K562 treated with DMSO at 1 percent for 48 hours (cell line): ENCODE results near the gene SRPRA. TPM values are rescaled to one million over a fixed set of nuclear protein-coding genes. Genes with fewer than 3 reads are reported as not detected.

ENCODE experiments used
- total RNA-seq: library from RNA; unstranded; fragments of 300-600 nt; gene quantifications from 2 replicates; pipeline ENCODE4 v1.2.3, GENCODE V29; 2022; ENCODE audit warnings: low replicate concordance; ENCODE audit errors: extremely low read depth

Gene SRPRA
- total RNA-seq, result not detected in 2 replicates

GRCh38 chr11:126268708-126269579 lies at the start of gene SRPRA, which contains the start of gene FOXRED1:
Gene SRPRA, minus strand, starts transcription at chr11:126268895. Its CDS starts 91 bp downstream, at chr11:126268804.
Gene FOXRED1, plus strand, starts transcription at chr11:126269154. Its CDS starts 53 bp downstream, at chr11:126269207.

GRCh38 chr11:126303623-126304456 lies 35.1 kb upstream of the SRPRA start, which contains the start of gene DCPS:
Gene DCPS, plus strand, starts transcription at chr11:126304060. Its CDS starts 21 bp downstream, at chr11:126304081.

GRCh38 chr11:126282736-126283591 lies 14.3 kb upstream of the SRPRA start, which contains the start of gene TIRAP:
Gene TIRAP, plus strand, starts transcription at chr11:126283093. Its CDS starts 7,802 bp downstream, at chr11:126290895.

Other genes starting within 250 kb of the SRPRA start
- not detected in 2 replicates for gene CDON, start 206.0 kb downstream of the SRPRA start, total RNA-seq
- gene RPUSD4, start 57.2 kb downstream of the SRPRA start, total RNA-seq, result not detected in 2 replicates
- not detected in 2 replicates for gene FAM118B, start 57.1 kb downstream of the SRPRA start, total RNA-seq
- not detected in 2 replicates for gene FOXRED1, start 259 bp upstream of the SRPRA start, total RNA-seq
- not detected in 2 replicates for gene TIRAP, start 14.2 kb upstream of the SRPRA start, total RNA-seq
- not detected in 2 replicates for gene DCPS, start 35.2 kb upstream of the SRPRA start, total RNA-seq
- gene ST3GAL4, start 86.8 kb upstream of the SRPRA start, total RNA-seq, result not detected in 2 replicates